NCI-H1417 treated with DMSO at 0.1 percent for 48 hours (cell line): Measurements from ENCODE around the gene PLEKHH2.
"Not testable (repeated sequence)": the region's sequence is repeated elsewhere in the genome, so short reads cannot be mapped to it uniquely, and the experiment has no call there.

Experiments
- DNase-seq: peaks from one replicate; lab custom pipeline; 2025; lab: John Stamatoyannopoulos, UW

Gene PLEKHH2

DNA sequence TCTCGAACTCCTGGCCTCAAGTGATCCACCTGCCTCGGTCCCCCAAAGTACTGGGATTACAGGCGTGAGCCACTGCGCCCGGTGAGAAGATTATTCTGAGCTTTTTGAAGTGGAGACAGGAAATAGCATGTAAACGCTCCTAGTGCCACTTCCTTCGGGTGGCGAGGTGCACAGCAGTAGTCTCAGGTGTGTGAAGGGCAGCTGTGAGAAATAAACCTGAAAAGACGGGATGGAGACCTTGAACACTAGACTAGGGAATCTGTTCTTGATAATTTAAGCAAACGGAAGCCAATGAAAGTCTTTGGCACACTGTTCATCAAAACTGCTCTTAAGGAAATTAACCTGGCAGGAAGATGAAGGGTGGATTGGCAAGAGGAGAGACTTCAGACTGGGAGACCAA lies 439 bp upstream of the PLEKHH2 start:
- DNase-seq, result no peak

DNA sequence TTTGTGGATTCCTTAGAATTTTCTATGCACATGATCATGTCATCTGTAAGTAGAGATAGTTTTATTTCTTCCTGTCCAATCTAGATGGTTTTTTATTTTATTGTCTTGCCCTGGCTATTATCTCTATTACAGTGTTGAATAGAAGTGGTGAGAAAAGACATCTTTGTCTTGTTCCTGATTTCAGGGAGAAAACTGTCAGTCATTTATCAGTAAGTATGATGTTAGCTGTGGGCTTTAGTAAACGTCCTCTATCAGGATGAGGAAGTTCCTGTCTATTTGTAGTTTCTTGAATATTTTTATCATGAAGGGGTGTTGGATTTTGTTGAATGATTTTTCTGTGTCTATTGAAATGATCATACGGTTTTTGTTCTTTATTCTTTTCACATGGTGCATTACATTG lies 5.3 kb downstream of the PLEKHH2 start:
- no peak for DNase-seq

DNA sequence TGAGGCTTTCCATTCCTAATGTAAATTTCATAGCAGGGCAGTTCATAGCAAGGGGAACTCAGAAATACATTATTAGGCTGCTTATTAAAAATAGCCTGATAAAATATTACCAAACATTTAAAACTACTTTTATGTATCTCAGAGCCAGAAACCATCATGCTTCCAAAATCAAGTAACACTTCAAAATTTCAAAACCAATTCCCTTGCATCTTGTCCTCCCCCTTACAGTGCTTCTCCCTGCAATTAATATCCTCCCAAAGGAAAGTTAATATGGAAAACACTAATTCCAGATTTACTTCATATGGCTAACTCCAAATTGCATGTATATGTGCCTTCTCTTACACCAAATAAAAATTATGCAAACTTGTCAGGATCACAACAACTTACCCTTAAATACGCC lies 6.6 kb downstream of the PLEKHH2 start:
- no peak for DNase-seq

DNA sequence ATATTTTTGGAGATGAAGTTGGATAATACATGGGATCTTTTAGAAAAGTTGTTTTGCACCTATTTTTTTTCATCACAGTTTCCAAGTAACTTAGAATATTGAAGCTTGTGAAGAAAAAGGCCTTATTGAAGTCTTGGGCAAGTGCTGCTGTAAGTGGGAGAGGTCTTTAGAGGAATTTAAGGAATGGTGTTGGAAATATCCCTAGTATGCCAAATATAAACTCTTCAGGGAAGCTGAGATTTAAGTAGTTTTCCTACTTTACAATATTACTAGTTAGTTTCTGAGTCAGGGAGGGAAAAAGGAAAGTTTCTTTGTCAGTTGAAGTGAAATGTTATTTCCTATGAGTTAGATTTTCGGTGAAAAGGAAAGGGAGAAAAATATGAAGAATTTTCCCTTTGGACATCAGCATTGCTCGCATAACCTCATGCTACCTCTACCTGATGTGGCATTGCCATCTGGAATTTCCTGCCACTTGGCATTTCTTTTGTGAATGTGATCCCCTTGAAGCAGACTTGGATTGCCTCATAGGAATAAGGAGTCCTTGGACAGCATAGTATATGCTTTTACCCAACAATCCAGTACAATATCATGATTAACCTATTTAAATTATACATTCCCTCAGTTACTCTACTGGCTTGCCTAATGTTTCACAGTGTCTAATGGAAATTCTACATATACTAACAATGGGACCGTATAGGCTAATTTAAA lies 12.1 kb downstream of the PLEKHH2 start:
- no peak for DNase-seq

DNA sequence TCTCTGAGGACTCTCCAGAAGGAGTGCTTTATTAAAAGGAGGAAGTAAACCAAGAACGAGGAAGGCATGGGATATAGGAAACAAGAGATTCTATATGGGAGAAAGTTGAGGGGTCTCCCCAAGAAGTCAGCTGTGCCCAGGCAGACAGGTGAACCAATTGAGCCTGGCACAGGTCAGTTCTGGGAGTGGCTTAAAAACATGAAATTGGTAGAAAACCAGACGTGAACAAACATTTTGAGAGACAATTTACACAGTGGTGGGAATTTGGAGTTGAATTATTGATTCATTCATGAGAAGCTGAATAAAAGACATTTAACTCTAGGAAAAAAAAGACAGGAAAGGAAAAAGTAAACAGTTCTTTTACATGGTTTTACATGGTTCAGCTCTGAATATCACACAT lies 16.4 kb downstream of the PLEKHH2 start:
- no peak for DNase-seq

DNA sequence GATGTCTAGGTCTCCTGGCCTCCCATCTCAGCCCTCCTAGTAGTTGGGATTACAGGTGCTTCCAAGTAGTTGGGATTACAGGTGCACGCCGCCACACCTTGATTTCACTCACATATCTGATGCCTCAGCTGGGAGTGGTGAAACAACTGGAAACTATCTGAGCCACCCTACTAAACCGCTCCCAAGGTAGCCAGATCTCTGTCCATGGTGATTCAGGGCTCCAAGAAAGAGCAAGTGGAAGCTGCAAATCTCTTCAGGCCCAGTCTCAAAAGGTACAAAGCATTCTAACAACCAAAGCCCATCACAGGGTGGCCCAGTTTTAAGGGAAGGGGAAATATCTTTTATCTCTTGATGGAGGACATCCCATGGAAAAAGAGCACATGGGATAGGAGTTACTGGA lies 20.2 kb downstream of the PLEKHH2 start:
- DNase-seq, result no peak

DNA sequence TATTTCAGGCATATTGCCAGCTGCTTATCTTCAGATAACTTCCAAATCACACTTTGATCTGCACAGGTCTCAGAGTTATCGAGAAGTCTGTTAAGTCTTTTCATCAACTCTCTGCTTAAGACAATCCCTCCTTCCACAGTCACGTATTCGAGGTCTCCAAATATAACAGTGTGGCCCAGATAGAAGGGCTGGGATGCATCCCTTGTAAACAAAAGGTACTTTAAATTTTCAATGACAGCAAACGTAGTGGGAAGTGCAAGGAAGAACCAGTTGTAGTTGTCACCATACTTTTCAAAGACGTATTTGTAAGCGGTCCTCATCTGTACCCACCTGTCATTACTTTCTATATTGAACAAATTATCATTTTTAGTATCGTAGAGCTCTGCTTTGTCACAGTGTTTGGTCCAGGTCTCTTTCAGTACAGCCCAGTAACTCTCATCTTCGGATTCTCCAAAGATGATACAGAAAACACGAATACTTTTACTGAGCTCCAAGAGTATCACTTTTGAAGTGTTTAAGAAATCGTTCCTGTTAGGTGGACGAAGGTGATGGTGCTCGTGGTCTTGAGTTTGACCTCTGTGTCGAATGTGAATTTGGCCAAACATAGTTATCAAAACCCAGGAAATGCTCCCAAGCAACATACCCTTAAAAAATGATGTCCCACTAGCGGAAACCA lies 38.7 kb downstream of the PLEKHH2 start:
- DNase-seq, result no peak

DNA sequence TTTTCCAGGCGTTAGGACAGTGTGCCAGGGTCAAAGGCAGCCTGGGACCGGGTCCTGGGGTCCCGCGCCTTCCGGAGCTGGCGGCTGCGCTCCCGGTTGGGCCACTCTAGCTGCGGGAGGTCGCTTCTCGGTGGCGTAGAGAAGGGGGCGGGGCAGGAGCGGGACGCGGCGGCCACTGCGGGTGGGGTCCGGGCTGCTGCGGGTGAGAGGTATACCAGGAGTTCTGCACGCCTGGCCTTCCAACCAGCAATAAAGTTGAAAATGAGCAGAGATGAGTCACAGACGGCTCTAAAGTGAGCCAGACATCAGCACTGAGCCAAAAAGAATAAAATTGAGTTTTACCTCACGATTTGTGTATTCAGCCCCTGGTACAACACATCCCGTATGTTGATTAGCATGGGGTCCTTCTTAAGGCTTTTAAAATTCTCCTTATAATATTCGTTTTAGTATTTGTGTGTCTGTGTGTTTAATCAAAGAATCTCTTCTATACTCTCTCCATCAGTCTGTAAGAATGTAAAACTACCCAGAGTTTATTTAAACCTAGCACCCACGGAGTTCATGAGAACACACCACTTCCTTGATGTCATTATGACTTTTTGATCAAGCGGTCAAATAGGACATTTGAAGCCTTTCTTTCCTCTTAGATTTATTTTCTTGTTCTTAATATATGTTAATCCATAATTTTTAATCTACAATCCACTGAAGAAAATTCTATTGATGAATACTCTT lies 39.4 kb downstream of the PLEKHH2 start, which contains the start of gene C1GALT1C1L:
Gene C1GALT1C1L (minus strand): TSS at position 108 of the 729 bp plus-strand sequence. CDS start 107 bp downstream, at position 1.
- DNase-seq, result no peak

DNA sequence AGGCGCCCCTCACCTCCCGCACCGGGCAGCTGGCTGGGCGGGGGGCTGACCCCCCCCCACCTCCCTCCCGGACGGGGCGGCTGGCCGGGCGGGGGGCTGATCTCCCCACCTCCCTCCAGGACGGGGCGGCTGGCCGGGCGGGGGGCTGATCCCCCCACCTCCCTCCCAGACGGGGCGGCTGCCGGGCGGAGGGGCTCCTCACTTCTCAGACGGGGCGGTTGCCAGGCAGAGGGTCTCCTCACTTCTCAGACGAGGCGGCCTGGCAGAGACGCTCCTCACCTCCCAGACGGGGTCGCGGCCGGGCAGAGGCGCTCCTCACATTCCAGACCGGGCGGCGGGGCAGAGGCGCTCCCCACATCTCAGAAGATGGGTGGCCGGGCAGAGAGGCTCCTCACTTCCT lies 40.7 kb downstream of the PLEKHH2 start:
- DNase-seq, result not testable (repeated sequence)

DNA sequence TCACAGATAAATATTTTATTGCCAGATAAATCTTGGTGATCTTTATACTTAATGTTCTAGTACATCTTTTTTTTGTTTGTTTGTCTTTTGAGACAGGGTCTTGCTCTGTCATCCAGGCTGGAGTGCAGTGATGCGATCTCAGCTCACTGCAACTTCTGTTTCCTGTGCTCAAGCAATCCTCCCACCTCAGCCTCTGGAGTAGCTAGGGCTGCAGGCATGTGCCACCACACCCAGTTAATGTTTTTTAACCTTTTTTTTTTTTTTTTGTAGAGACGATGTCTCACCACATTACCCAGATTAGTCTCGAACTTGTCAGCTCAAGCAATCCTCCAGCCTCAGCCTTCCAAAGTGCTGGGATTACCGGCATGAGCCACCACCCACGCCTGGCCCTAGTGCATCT lies 48.3 kb downstream of the PLEKHH2 start:
- DNase-seq, result no peak

DNA sequence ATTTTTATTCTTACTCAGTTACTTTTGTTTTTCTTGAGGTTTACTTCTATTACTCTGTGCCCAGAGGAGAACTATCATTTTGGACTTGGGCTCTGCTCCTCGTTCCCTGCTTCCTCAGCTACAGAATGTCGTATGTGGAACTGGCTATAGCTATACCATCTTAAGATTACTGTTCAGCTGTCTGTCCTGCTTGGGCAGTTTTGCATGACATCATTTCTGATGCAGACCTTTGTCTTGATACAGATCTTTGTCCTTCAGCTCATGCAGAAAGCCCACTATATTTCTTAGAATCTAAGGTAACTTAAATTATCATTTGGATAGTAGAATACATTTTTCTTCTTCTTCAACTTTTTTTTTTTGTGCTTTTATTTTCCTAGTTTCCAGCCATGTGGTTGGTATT lies 52.9 kb downstream of the PLEKHH2 start:
- DNase-seq, result no peak

DNA sequence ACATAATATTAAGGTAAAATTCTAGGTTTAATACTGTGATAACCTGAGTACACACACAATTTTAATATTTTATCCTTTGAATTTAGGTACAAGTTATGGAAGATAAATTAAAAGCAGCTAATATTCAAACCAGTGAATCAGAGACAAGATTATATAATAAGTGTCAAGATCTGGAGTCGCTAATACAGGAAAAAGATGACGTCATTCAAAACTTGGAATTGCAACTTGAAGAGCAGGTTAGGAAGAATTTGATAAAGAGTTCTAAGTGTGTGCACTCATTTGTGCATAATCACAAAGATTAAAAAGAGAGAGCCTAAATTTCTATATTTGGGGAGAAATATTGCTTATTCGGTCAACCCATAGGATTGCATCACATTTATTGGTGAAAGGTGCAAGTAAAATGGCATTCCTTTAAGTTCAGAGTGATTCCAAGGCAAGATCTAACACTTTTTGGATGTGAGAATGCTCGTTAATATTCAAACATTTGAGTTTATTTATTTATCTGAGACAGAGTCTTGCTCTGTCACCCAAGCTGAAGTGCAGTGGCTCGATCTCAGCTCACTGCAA lies 55.5 kb downstream of the PLEKHH2 start:
- no peak for DNase-seq

DNA sequence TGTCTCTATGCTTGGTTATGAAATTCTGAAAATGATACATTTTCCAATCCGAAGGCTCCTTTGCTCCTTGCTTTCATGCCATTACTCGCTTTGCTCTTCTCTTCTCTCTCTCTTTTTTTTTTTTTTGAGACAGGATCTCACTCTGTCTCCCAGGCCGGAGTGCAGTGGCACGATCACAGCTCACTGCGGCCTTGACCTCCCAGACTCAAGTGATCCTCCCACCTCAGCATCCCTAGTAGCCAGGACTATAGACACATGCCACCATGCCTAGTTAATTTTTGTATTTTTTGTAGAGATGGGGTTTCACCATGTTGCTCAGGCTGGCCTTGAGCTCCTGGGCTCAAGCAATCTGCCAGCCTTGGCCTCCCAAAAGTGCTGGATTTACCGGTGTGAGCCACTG lies 61.1 kb downstream of the PLEKHH2 start:
- not testable (repeated sequence) for DNase-seq

DNA sequence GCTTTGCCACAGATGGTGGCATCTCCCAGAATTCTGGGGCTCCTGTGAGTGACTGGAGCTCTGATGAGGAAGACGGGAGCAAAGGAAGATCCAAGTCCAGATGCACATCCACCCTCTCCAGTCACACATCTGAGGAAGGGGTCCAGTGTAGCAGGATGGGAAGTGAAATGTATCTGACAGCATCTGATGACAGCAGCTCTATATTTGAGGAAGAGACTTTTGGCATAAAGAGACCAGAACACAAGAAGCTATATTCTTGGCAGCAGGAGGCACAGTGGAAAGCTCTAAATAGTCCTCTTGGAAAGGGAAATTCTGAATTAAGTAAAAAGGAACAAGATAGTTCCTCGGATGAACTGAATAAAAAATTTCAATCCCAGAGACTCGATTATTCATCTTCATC lies 62.7 kb downstream of the PLEKHH2 start:
- DNase-seq, result no peak

DNA sequence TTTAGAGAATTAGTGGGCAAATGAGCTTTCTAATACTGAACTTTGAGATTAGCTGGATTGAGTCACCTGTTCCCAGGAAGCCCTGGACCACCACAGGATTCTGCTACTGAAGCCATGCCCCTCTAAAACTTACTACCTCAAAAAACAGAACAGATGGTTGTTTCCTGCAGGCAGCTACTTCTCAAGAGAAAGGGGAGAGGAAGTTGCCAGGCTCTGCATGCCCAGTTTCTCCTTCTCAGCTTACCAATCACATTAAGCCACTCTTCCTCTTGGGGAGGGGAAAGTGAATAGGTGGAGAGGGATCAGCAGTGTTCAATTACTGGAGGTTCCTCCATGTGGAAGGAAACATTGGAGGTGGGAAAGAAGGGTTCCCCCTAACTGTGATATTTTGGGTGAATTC lies 64.1 kb downstream of the PLEKHH2 start:
- no peak for DNase-seq

DNA sequence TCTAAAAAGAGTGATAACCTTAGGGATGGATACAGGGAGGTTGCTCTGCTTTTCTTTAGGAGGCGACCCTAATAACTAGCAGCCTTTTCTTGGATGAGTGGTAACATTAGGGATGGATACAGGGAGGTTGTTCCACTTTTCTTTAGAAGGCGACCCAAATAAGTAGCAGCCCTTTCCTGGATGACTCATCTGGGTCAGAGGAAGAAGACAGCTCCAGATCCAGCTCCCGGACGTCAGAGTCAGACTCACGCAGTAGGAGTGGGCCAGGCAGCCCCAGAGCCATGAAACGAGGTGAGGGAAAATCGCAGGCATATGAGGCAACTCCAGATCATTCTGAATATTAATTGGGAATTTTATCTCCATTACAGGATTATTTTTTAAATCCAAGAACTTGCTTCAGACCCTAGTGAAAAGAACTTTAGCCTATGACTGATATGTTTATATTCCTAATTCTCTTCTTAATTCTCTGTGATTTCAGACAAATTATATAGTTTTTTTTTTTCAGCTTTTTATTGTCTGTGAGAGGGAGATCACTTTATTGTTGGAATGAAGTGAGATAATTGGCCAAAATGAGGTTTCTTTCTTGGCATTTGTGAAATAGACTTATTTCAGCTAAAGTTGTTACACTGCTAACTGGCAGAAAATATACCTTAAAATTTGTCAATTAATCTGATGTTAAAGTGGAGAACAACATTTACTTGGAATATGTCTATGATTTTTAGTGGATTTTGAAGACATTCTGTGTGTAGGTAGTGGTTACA lies 70.4 kb downstream of the PLEKHH2 start:
- no peak for DNase-seq

DNA sequence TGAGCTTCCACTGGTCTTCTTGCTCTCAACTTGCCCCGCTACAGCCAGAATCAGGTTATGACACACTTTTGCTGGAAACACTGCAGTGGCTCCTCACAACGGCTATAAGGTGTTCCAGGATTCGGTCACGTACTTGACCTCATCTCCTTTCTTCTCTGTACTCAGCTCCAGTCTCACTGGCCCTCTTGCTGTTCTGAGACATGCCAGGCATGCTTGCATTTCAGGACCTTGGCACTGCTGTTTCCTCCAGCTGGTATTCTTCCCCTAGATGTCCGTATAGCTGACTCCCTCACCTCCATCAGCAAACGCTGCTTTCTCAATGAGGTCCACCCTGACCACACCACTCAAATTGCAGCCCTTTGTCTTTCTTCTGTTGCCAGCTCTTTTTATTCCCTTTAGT lies 71.1 kb downstream of the PLEKHH2 start:
- DNase-seq, result no peak

DNA sequence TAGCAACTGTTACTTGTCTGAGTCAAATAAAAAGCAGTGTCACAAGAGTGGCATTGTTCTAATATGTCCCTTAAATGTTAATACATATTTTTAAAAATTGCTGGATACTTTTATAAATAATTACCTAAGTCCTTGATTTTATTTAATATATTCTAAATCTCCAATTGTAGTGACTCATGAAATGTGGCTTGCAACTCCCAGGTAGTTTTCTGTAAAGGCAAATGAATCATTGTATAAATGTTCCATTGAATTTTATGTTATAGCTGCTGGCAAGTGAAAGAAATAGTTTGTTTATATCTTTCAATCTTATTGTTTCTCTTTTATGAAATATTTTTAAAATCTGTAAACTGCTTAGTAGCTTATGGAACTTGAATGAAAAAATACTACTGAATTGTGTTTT lies 71.8 kb downstream of the PLEKHH2 start:
- DNase-seq, result no peak

DNA sequence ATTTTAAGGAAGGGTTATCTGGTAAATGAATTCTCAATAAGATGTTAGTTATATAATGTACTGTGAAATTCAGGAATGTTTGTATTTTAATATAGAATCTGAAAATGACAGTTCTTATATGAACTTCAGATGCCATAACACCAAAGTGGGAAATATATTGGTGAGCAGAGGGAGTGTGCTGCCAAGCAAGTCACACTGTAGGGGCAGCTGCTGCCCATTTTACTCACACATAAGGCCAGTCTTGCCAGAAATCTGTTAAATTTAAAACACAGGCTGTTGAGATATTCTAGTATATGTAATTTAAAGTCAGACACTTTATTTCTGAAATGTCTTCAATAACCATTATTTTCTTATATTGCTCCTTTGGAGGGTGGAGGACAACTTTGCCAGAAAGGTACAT lies 73.8 kb downstream of the PLEKHH2 start:
- no peak for DNase-seq

DNA sequence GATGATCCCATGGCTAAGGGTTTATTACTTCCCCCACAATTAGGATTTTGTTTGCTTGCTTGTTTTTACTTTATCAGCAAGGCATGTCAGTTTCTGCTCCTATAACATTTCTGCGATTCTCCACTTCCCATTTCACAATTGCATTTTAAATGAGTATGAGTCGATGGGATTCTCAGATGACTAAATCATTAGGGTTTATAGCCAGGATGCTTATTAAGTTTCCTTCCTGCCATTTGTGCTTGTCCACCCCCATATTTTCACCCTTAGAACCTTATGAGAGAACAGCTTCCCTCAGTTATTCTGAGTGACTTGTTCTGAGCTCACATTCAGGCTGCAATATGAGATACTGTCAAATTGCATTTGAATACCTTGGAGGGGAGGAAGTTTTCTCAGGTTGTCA lies 77.1 kb downstream of the PLEKHH2 start:
- DNase-seq, result no peak

DNA sequence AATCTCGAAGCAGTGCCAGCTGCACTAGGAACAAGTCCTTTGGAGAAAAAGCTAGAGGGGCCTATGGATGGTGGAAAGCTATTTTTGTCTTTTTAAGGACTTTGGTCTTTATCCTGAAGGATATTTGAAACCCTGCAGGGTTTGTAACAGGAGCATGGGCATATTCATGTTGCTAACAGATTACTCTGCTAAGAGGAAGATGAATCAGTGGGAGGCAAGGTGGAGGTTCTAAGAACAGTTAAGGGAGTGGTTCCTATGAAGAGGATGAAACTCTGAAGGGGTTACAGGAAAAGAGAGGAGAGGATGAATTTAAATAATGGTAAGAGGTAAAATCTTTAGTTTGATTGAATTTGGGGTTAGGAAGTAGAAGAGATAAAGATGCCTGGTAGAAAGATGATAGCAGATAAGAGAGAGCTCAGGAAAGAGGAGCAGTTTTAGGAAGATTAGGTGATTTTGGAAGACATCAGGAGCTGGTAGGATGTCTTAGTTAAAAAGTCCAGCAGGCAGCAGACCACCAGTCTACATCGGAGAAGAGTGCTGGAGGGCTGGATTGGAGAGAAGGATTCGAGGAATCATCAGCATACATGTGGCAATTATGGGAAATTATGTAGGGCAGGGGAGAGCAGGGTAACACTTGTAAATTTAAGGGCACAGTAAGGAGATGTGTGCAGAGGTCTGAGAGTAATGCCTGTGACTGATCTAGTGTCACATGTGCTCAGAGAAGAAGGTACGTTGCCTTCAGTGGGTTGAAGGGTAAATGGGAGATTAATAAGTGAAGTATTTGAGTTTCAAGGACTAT lies 78.4 kb downstream of the PLEKHH2 start:
- no peak for DNase-seq
